ENCODE measurements around the gene FAM222B. TPM values are rescaled to one million over a fixed set of nuclear protein-coding genes. Genes with fewer than 3 reads are reported as not detected.
"Not testable (repeated sequence)": the region's sequence is repeated elsewhere in the genome, so short reads cannot be mapped to it uniquely, and the experiment has no call there.

FAM222B gene, protein sequence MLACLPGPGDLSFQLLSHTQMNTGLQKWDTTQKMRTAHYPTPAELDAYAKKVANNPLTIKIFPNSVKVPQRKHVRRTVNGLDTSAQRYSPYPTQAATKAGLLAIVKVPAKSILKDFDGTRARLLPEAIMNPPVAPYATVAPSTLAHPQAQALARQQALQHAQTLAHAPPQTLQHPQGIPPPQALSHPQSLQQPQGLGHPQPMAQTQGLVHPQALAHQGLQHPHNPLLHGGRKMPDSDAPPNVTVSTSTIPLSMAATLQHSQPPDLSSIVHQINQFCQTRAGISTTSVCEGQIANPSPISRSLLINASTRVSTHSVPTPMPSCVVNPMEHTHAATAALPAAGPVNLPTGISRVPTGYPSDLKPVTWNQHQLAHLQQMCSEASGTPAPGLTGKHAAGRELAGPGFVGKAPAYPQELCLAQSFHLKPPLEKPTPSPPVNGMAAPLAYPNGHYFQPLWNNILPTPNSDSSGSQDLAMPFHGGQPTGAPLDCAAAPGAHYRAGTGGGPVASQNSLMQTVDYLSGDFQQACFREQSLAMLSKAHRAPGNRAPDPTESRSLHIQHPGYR
- total RNA-seq = 12.2 TPM

DNA sequence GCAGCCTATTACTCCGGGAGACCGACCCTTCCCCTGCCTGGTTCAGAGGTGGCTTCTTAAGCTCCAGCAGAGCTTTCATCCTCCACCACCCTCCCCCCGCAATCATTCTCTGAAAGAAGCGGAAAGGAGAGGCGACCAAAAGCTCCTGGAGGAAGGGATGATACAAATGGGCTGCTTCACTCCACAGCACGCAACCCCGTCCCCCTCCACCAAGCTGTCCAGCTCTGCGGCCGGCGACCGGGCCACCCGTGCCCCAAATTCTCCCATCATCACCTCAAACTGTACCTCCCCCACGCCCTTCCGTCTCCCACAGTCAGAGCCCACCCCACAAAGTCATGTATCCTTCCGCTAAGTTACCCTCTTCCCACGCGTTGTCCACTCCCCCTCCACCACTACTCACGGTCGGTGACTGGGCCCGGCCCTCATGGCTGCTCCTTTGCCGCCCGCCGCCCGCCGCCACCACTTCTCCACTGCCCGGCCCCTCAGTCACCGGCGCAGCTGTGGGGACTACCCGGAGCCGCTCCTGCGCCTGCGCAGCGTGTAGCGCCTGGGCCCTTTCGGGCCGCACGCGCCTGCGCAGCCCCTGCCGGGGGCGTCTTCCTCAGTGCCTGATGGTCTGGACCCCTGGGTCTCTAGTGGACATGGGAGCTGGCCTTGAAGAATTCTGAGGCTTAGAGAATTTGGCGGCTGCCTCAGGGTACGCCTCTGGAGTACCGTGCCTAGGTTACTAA lies at the start of gene FAM222B:
Gene FAM222B (minus strand): TSS at position 509 of the 731 bp plus-strand sequence. CDS start 76,123 bp downstream, outside the sequence.
- peak; percentile 95 for ATAC-seq

DNA sequence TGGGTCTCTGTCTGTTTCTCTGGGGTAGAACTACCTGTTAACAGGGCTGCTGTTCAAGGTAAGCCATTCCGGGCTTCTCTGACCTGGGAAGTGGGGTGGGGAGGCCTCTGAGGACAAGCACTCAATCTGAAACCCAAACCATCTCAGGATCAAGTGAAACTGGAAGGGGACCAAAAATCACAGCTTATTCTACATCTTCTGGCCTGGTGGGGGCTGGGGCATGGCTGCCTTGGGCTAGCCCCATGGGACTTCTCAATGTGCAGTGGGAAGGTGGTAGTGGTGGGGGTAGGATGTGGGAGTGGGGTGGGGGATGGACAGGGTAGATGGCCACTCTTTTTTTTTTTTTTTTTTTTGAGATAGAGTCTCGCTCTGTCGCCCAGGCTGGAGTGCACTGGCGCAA lies 49.4 kb upstream of the FAM222B start:
- no peak for ATAC-seq

DNA sequence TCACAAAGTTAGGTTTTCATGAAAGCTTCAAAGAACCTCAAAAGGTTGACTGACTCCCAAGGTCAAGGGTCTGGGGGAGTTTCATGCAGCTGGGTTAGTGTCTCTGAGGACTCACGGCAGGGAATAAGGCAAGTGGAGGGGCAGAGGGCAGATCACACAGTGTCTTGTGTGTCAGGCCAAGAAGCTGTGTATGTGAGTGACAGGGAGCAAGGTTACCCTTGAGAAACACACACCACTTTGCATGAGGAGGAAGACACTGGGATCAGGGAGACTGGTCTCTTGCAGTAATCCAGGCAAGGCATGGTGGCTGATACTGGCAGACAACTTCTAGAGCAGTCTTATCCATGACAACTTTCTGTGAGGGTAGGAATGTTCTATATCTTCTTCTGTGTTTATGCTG lies 48.6 kb upstream of the FAM222B start:
- ATAC-seq = no peak

DNA sequence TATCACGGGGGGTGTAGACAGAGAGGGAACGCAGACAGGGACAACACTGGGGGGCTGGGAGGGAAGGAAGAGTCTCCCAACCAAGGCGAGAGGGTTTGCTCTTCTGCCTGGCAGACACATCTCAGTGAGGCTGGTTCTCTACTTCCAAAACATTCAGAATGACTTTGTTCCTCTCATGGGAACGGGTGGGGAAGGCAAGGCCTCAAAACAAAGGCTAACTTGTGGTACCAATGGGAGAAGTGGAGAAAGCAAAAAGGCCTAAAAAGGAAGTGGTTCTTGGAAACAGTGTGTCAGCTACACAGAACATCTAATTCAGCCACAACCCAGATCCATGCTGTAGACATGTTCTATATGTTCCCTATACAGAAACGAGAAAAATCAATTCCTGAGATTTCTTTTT lies 47.4 kb upstream of the FAM222B start:
- no peak for ATAC-seq

DNA sequence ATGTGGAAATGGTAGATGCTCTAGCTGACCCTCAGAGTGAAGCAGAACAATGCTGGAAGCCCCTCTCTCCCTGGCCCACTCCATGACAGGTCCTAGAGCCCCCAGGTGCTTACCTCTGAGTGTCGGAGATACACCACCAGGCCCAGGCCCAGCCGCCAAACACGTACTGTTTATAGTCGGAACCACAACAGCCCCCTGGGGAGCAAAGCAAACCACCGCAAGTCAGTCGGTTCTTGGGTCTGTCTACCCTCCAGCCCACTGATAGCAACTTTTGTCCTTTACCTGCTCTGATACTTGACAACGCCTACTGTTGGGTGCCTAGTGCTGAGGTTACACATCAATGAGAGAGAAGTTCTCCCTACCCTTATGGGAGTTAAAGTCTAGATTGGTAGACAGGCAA lies 46.2 kb upstream of the FAM222B start:
- ATAC-seq = no peak

DNA sequence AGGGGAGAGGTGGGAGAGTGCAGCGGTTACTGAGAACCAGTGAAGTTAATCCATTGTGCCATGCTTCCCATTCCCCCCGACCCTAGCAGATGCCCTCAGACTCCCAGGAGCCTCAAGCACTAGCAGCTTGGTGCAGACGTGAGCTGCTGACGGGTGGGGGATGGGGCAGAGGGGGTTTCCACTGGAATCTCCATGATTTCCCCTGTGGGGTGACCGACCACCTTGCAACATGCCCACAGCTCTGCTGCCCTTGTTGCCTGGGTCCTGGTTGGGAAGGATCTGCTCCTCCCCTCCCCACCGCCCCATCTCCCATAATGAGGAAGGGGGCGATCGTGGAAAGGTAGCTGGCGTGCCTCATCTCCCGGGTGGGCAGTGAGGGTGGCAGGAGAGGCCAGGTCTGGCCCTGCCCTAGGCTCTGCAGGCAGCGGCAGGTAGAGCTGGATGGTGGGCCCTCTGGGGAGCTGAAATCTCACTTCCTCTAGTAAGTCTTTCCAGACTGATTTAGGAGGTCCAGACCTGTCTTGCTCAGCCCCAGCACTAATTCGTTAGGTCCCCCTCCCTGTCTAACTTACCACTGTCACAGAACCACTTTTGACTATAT lies 45.4 kb upstream of the FAM222B start:
- no peak for ATAC-seq

DNA sequence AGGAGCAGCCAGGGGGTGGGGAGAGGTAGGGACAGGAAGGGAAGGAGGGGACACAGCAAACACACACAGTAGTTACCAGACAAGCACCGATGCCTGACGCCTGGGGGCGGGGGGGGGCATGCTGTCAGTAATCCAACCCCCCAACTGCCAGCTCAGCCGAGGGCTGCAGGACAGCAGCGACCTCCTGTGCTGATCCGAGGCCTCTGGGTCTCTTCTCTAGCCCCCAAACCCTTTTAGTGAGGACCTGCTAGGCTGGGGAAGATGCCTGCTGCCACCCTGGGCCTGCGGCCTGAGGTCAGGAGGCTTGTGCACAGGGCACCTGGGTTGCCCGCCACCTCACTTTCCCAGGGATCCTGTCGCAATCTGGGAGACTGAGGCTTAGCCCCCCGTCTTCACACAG lies 43.4 kb upstream of the FAM222B start:
- no peak for ATAC-seq

DNA sequence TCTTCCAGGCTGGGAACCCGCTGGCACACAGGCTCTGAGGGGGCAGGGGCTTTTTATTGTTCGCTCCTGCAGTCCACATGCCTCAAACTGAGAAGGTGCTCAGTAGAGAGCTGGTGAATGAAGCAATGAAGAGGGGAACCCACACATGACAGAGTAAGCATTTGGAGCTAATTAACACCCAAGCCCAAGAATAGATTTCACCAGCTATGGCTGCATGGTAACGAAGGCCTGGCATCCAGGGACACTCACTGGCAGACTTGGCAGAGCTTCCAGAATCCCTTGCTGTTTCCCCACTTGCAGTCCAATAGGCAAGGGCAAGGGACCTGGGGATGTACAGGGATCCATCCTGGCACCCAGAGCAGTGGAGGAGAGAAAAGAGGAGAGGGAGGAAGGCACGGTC lies 42.8 kb upstream of the FAM222B start:
- ATAC-seq = no peak

DNA sequence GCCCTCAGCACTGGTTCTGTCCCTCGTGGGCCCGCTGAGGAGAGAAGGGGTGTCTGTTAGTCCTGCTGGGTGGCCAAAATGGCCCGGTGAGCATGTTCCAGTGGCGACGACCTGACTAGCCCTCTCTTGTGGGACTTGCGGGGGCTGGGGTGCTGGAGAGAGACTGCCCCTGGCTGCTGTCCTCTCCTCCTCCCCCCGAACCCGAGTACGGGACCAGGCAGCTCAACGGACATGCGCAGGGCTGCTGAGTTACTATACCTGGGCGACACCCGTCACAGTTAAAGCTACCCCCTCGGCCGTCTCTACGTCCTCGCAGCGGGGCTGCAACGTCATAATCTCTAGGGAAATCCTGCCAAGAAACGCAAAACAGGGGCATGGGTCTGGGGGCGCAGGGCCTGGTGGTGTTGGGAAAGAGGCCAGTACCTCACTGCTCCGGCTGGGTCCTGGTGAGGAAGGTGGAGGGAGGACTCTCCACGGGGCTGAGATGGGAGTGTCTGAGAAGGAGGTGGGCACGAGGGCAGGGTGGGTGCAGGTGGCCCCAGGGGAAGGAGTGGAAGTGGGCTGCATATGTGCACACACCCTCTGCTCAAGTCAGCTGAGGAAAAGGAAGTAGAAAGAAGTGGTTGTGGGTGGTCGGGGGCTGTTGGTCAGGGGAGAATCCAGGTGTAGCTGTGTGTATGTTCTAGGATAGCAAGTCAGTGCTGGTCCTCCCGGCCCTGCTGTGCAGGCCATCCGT lies 41.5 kb upstream of the FAM222B start:
- ATAC-seq = no peak

DNA sequence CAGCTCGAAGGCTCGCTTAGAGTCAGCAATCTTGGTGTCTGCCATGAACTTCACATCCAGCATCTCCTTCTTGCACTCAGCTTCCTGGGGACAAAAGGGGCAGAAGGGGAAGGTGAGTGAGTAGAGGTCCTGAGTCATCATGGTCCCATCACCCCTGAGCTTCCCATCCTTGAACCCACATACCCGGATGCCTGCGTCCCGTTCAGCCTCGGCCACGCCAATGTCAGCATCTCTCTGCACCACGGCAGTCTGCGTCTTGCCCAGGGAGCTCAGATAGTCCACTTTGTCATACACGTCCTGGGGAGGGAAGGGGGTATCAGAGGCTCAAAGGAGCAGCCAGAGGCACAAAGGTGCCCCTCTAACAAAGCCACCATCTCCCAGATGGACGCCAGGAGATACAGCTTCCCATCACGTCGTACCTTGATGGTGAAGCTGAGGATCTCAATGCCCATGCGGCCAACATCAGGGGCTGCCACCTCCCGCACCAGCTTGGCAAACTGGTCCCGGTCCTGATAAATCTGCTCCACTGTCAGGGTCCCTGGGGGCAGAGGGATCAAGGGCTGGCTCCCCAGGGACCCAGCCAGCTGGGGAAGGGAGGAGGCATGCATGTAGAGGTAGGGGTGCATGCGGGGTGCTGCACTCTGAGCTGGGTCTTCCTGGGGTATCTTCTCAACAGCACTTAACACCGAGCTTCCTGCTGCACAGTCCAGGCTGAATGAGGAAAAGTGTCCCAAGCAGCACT lies 39.7 kb upstream of the FAM222B start:
- no peak for ATAC-seq

DNA sequence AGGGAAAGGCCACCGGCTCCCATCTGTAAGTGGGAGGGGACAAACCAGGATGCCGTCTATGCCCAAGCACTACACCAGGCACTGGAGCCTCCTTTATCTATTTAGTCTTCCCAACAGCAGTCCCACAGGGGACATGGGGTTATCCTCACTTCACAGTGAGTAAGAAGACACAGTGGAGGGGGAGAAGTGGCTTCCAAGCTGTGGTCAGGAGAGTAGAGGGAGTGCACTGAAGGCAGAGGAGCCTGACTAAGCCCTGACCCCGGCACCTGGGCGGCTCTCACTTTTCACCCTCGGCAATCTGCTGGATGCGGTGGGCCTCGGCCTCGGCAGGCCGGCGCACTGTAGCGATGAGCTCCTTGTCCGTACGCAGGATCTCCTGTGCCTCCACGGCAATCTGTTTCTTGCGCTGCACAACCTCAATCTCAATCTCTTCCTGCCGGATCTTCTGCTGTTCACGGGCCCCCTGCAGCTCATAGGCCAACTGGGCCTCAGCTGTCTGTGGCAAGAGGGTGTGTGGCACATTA lies 39.0 kb upstream of the FAM222B start:
- no peak for ATAC-seq

DNA sequence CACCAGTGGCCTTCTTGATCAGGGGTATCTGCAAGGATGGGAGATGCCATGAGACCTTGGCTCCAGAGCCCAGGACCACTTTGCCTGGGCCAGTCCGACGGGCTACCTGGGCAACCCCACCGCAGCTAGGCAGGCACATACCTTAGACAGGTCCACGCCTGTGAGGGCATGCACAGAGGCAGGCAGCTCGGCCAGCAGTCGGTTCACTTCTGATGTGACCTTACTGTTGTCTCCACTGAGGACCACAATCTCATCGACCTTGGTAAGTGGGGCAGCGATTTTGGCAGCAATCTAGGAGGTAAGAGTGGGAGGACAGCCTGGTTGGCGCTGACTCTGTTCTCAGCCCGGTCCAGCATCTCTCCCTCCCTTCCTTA lies 38.0 kb upstream of the FAM222B start:
- no peak for ATAC-seq

DNA sequence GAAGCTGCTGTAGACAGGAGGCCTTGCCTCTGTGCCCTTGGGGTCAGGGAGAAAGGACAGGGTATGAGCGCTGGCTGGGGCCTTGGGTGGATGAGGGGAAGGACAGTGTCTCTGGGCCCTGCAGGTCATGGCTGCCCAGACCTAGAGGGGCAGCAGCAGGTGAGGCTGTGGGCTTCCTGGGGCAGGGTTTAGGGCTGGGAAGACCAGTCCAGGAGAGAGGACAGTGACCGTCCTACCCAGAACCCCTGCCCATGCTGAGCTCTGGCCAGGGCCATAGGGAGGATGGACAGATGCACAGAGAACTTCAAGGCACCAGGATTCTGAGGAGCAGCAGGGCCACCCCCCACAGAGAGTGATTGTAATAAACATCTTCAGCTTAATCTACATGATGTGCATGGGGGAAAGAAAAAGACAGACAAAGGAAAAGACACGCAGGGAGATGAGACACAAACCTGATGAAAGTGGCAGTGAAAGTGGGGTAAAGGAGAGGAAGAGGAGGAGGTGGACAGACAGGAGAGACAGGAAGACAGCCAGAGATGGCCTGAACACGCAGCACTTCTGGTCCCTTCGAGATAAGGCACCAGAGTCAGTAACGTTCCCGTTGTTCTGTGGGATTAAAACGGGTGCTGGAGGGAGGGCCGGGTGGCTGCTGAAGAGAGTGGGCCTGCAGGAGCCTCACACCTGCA lies 37.4 kb upstream of the FAM222B start:
- ATAC-seq = no peak

DNA sequence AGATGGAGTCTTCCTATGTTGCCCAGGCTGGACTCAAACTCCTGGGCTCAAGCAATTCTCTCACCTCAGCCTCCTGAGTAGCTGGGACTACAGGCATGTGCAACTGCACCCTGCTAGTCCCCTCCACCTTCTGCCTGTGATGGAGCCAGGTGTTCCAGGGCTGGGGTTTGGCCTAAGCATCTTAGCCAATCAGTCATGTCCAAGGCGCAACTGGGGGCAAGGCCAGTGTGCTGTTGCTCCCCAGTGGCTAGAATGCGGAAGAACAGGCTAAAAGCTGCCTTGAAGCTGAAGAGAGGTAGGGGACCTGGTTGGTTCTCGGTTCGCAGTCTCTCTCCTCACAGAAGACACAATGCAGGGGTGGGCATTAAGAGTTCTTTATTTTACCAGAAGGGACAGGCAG lies 36.4 kb upstream of the FAM222B start:
- ATAC-seq = peak; percentile 48

DNA sequence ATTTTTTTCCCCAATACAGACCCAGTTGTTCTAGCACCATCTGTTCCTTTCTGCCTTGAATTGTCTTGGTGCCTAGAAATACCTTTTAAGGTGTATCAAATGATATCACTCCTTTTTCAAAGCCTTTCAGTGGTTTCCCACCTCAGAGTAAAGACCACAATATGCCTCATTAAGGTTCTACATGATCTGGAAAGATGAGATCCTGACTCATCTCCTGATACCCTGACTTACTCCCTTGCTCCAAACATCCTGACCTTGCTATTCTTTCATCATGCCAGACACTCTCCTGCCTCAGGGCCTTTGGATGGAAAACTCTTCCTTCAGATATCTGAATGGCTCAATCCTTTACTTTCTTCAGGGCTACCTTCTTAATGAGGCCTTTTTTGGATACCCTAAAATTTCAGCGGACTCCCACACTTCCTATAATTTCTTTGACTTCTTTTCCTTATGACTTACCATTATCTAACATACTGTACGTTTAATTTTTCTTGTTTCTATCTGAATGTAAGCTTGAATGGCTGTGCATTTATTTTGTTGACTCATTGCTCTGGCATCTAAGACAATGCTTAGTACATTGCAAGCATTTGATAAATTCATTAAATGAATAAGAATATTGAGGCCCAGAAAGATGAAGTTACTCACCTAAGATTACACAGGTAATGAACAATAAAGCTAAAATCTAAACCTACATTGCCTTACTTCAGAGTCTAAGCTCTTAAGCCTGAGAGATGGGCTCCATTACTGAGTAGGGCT lies 35.7 kb upstream of the FAM222B start:
- ATAC-seq = no peak

DNA sequence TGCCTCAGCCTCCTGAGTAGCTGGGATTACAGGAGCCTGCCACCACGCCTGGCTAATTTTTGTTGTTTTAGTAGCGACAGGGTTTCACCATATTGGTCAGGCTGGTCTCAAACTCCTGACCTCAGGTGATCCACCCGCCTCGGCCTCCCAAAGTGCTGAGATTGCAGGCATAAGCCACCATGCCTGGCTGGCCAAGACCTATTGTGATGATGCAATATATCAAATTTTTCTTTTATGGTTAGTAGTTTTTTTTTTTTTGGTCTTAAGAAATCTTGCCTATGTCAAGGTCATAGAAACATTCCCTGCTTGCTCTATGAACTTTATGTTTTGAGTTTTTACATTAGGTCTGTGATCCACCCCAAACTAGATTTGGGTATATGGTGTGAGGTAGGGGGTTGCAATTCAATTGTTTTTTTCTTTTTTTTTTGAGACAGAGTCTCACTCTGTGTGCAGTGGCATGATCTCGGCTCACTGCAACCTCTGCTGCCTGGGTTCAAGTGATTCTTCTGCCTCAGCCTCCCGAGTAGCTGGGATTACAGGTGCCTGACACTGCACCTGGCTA lies 34.6 kb upstream of the FAM222B start:
- ATAC-seq = not testable (repeated sequence)

DNA sequence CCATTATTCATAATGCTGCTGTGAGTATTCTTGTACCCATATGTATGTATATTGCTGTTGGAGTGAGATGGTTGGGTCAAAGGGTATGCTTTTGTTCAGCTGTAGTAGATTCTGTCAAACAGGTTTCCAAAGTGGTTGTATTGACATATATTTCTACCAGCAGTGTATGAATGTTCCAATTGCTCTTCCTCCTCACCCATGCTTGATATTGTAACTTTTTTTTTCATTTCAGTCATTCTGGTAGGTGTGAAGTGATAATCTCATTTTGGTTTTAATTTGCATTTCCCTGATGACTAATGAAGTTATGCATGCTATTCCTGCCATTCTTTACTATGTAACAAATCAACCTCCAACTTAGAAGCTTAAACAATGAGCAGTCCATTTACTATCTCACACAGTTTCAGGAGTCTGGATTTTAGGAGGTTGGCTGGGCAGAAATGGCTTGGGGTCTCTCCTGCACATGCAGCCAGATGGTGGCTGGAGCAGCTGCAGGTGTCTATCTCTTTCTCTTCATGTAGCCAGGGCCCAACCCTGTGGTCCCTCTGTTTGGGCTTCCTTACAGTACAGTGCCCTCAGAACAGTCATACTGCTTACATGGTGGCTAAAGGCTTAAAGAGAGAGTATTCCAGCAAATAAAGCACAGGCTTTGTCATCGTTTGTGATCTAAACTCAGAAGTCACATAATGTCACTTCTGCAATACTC lies 33.4 kb upstream of the FAM222B start:
- ATAC-seq = peak; percentile 51

DNA sequence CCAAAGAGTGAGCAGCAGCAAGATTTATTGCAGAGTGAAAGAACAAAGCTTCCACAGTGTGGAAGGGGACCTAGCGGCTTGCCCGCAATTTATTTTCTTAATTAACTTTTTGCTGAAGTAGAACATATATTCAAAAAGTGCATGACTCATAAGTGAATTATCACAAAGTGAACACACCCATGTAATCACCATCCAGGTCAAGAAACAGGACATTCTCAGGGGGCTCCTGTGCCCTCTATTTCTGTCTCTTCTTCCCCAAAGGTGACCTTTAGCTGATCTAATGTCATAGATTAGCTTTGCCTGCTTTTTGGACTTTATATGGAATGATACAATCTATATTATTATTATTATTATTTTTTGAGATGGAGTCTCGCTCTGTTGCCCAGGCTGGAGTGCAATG lies 32.2 kb upstream of the FAM222B start:
- no peak for ATAC-seq

DNA sequence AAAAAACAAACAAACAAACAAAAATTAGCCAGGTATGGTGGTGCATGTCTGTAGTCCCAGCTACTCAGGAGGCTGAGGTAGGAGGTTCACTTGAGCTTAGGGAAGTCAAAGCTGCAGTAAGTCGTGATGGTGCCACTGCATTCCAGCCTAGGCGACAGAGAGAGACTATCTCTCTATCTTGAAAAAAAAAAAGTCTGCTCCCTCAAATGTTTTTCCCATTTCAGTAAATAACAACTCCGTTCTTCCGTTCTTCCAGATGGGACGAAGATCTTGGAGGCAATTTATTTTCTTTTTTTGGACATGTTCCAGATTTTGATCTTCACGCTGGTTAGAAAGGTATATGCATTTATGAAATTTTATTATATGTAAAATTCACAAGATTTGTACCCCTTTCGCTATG lies 31.2 kb upstream of the FAM222B start:
- no peak for ATAC-seq

Measured in esophagus mucosa (tissue), 1 donor.